ENCODE measurements around the gene PMM2.
"Not testable (repeated sequence)": the region's sequence is repeated elsewhere in the genome, so short reads cannot be mapped to it uniquely, and the experiment has no call there.

DNA sequence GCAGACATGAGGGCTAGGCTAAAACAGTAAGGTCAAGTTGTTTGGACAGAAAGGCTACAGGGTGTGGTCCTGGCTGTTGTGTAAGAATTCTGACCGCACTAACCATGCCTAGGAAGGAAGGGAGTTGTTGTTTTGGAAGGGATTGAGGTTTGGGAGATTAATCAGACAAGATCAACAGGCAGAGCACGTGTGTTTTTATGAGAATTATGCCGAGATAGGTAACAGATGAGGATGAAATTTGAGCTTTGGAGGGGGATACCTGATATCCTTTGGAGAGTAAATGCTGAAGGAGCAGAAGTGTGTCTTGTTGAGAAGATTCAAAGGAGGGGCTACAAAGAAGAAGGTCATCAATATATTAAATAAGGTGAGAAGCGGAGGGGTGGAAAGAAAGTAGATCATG lies 44.4 kb downstream of the PMM2 start:
- not testable (repeated sequence) for TF ChIP-seq EZH2phosphoT487, CTCF (IDR thresholded peaks at IDR 0.05)

Data from neural progenitor cell (in vitro differentiated cells).